Neural cell (in vitro differentiated cells): ENCODE measurements around the gene SSR4. TPM values are rescaled to one million over a fixed set of nuclear protein-coding genes. Genes with fewer than 3 reads are reported as not detected.

Experiments
- H2AFZ ChIP-seq: fragments of 200-600, 300-800 bp; sonication (generic), shearing (Covaris generic); 2 replicates; pipeline ENCODE4 v1.6.0; 2014; ENCODE audit warnings: low read depth, mild to moderate bottlenecking, antibody characterized with exemption, low read length, moderate library complexity
- H3F3A ChIP-seq: fragments of 200-600 bp; shearing (Covaris generic); 2 replicates; pipeline ENCODE4 v1.6.1; 2016; ENCODE audit warnings: mild to moderate bottlenecking, moderate library complexity, mixed read lengths, antibody characterized with exemption, low read length; ENCODE audit not compliant: insufficient read depth, poor library complexity, severe bottlenecking
- H3K27ac ChIP-seq: fragments of 200-600, 300-800 bp; sonication (generic), shearing (Covaris generic); 2 replicates; pipeline ENCODE4 v1.5.1; 2014; ENCODE audit warnings: mild to moderate bottlenecking, low read length, moderate library complexity
- H3K27me3 ChIP-seq: fragments of 300-800, 200-600 bp; sonication (generic), shearing (Covaris generic); 2 replicates; pipeline ENCODE4 v1.6.0; 2014; ENCODE audit warnings: mild to moderate bottlenecking, low read depth, low read length, moderate library complexity; ENCODE audit not compliant: insufficient read depth
- H3K36me3 ChIP-seq: fragments of 300-800, 200-600 bp; sonication (generic), shearing (Covaris generic); 2 replicates; pipeline ENCODE4 v1.5.1; 2014; ENCODE audit warnings: mild to moderate bottlenecking, antibody characterized with exemption, low read length, moderate library complexity; ENCODE audit not compliant: insufficient read depth
- H3K4me2 ChIP-seq: fragments of 300-800, 200-600 bp; sonication (generic), shearing (Covaris generic); 2 replicates; pipeline ENCODE4 v1.6.0; 2014; ENCODE audit warnings: mild to moderate bottlenecking, low read length
- H3K4me3 ChIP-seq: fragments of 300-800, 200-600 bp; sonication (generic), shearing (Covaris generic); 2 replicates; pipeline ENCODE4 v1.5.1; 2014; ENCODE audit warnings: mild to moderate bottlenecking, low read length, moderate library complexity
- H3K79me2 ChIP-seq: fragments of 200-600 bp; shearing (Covaris generic); replicated peaks from 2 replicates; pipeline ENCODE4 v1.6.0; 2014; ENCODE audit warnings: mild to moderate bottlenecking, low read length, moderate library complexity; ENCODE audit not compliant: insufficient read depth
- H3K9ac ChIP-seq: fragments of 300-800, 200-600 bp; sonication (generic), shearing (Covaris generic); 2 replicates; pipeline ENCODE4 v1.6.1; 2016; ENCODE audit warnings: mild to moderate bottlenecking, low read length, mixed read lengths
- H3K9me2 ChIP-seq: fragments of 200-600 bp; shearing (Covaris generic); 2 replicates; pipeline ENCODE4 v1.6.1; 2016; ENCODE audit warnings: mild to moderate bottlenecking, low read length, mixed read lengths; ENCODE audit not compliant: insufficient read depth
- H3K9me3 ChIP-seq: fragments of 200-600, 300-800 bp; sonication (generic), shearing (Covaris generic); 2 replicates; pipeline ENCODE4 v1.6.1; 2016; ENCODE audit warnings: mild to moderate bottlenecking, mixed run types, low read length, moderate library complexity, mixed read lengths
- H4K20me1 ChIP-seq: fragments of 200-600 bp; shearing (Covaris generic); 2 replicates; pipeline ENCODE4 v1.6.1; 2016; ENCODE audit warnings: mild to moderate bottlenecking, mixed run types; ENCODE audit not compliant: insufficient read depth
- EP300 ChIP-seq: fragments of 450-650 bp; conservative IDR thresholded peaks from 2 replicates; pipeline ENCODE4 v1.6.1; 2014; ENCODE audit warnings: antibody characterized with exemption, mild to moderate bottlenecking, moderate library complexity; ENCODE audit not compliant: poor library complexity, severe bottlenecking
- EZH2 ChIP-seq: fragments of 200-600, 300-800 bp; shearing (Covaris generic), sonication (generic); IDR thresholded peaks from 2 replicates; pipeline ENCODE4 v1.6.1; 2014; ENCODE audit warnings: antibody characterized with exemption, low read length, borderline replicate concordance, mild to moderate bottlenecking; ENCODE audit not compliant: insufficient read depth, poor library complexity, severe bottlenecking
- MXI1 ChIP-seq: fragments of 450-650 bp; conservative IDR thresholded peaks from 2 replicates; pipeline ENCODE4 v1.6.1; 2014; ENCODE audit warnings: antibody characterized with exemption, mild to moderate bottlenecking; ENCODE audit not compliant: poor library complexity, severe bottlenecking
- POLR2AphosphoS5 ChIP-seq: IDR thresholded peaks from 2 replicates; pipeline ENCODE4 v1.6.1; 2012
- RAD21 ChIP-seq: fragments of 450-650 bp; conservative IDR thresholded peaks from 2 replicates; pipeline ENCODE4 v1.6.1; 2014; ENCODE audit warnings: antibody characterized with exemption, mild to moderate bottlenecking, moderate library complexity
- SMC3 ChIP-seq: fragments of 450-650 bp; conservative IDR thresholded peaks from 2 replicates; pipeline ENCODE4 v1.6.1; 2014; ENCODE audit warnings: antibody characterized with exemption, mild to moderate bottlenecking, moderate library complexity; ENCODE audit not compliant: poor library complexity
- TAF1 ChIP-seq: IDR thresholded peaks from 2 replicates; pipeline ENCODE4 v1.6.1; 2012; ENCODE audit warnings: low read depth
- polyA plus RNA-seq: library from polyadenylated mRNA; depleted of rRNA; stranded (reverse); fragments of >200 nt; gene quantifications from 2 replicates; pipeline ENCODE4 v1.2.3, GENCODE V29; 2014
- TF ChIP-seq, protein P1 (sequence below): IDR thresholded peaks from 2 replicates; pipeline ENCODE4 v1.6.1; 2012; ENCODE audit warnings: borderline replicate concordance
- TF ChIP-seq, protein P2 (sequence below): fragments of 450-650 bp; IDR thresholded peaks from 2 replicates; pipeline ENCODE4 v1.5.1; 2014; ENCODE audit warnings: antibody characterized with exemption, mild to moderate bottlenecking, moderate library complexity; ENCODE audit not compliant: poor library complexity, severe bottlenecking

Gene SSR4
- polyA plus RNA-seq, 1 donor from 2014 or later, result 186 TPM

DNA sequence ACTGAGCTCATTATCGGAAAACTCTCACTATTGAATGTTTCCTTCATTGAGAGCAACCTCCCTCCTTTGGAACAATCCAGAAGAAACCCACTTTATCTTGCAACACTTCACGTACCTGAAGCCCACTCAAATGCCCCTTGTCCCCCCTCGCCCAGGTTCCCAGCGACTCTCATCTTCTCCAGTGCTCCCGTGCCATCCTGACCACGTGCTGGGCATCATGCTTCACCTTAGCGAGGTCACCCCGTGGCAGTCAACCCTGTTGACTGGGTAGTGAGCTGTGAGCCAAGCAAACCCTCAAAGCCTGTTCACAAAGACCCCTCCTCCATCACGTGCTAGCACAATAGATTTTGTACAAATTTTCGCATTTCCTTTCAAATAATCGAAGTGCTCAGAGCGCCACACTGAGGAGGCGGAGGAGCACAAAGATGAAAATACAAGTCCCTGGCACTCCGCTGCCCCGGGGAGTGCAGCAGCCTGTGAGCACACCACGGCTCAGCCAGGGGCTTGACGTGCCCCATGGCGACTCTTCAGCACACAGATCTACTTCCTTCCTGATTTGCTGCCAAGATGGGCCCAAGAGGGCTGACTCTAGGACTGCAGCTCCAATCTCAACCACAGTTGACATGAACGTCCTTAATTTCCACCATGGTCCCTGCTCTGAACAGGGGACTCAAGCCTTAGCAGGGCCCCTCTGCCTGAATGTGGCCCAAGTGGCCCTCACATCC lies 20.3 kb downstream of the SSR4 start:
- H3K79me2 ChIP-seq, result peaks cover 62% of the 10 kb centered on the region
- TF ChIP-seq SMC3, result no peak
- no peak for TF ChIP-seq MXI1
- TF ChIP-seq RAD21, result no peak
- no peak for TF ChIP-seq TAF1
- TF ChIP-seq POLR2AphosphoS5, result no peak
- TF ChIP-seq, protein P1, sequence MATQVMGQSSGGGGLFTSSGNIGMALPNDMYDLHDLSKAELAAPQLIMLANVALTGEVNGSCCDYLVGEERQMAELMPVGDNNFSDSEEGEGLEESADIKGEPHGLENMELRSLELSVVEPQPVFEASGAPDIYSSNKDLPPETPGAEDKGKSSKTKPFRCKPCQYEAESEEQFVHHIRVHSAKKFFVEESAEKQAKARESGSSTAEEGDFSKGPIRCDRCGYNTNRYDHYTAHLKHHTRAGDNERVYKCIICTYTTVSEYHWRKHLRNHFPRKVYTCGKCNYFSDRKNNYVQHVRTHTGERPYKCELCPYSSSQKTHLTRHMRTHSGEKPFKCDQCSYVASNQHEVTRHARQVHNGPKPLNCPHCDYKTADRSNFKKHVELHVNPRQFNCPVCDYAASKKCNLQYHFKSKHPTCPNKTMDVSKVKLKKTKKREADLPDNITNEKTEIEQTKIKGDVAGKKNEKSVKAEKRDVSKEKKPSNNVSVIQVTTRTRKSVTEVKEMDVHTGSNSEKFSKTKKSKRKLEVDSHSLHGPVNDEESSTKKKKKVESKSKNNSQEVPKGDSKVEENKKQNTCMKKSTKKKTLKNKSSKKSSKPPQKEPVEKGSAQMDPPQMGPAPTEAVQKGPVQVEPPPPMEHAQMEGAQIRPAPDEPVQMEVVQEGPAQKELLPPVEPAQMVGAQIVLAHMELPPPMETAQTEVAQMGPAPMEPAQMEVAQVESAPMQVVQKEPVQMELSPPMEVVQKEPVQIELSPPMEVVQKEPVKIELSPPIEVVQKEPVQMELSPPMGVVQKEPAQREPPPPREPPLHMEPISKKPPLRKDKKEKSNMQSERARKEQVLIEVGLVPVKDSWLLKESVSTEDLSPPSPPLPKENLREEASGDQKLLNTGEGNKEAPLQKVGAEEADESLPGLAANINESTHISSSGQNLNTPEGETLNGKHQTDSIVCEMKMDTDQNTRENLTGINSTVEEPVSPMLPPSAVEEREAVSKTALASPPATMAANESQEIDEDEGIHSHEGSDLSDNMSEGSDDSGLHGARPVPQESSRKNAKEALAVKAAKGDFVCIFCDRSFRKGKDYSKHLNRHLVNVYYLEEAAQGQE, result no peak
- no peak for TF ChIP-seq EP300
- TF ChIP-seq, protein P2, sequence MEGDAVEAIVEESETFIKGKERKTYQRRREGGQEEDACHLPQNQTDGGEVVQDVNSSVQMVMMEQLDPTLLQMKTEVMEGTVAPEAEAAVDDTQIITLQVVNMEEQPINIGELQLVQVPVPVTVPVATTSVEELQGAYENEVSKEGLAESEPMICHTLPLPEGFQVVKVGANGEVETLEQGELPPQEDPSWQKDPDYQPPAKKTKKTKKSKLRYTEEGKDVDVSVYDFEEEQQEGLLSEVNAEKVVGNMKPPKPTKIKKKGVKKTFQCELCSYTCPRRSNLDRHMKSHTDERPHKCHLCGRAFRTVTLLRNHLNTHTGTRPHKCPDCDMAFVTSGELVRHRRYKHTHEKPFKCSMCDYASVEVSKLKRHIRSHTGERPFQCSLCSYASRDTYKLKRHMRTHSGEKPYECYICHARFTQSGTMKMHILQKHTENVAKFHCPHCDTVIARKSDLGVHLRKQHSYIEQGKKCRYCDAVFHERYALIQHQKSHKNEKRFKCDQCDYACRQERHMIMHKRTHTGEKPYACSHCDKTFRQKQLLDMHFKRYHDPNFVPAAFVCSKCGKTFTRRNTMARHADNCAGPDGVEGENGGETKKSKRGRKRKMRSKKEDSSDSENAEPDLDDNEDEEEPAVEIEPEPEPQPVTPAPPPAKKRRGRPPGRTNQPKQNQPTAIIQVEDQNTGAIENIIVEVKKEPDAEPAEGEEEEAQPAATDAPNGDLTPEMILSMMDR, result no peak
- no peak for TF ChIP-seq EZH2

DNA sequence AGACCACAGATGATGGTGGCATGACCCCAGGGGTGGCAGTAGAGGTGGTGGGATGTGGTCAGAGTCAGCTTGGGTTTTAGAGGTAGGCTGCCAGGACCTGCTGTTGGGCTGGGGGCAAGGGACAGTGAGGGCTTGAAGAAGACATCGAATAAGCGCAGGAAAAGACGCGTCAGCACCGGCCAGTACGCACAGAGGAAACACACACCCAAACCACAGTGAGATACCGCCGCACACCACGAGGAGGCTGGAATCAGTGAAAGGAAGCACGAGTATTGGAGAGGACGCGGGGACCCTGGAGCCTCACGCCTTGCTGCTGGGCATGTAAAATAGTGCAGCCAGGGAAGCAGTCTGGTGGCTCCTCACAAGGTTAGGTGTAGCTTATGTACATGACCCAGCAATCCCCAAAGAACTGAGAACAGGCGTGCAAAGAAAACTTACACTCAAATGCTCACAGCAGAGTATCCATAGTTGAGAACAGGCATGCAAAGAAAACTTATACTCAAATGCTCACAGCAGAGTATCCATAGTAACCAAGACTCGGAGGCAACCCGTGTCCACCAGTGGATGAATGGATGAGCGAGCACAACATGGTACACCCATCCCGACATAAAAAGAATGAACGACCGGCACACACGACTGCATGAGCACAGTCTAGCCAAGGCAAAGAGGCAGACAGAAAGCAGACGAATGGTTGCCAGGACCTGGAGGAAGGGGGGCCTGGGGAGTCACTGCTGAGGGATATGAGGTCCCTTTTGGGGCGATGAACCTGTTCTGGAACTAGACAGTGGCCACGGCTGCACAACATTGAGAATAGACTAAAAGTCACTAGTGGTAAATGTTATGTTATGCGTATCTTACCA lies 22.6 kb downstream of the SSR4 start:
- no peaks in the 10 kb centered on the region for H3K9me2 ChIP-seq
- H4K20me1 ChIP-seq, result no peaks in the 10 kb centered on the region
- no peaks in the 10 kb centered on the region for H3K36me3 ChIP-seq
- no peaks in the 10 kb centered on the region for H3K9me3 ChIP-seq
- H3K27me3 ChIP-seq, result no peaks in the 10 kb centered on the region
- H2AFZ ChIP-seq, result no peak overlapping the region
- H3K79me2 ChIP-seq, result peaks cover 65% of the 10 kb centered on the region
- H3K9ac ChIP-seq, result no peak overlapping the region
- TF ChIP-seq EP300 (no peak), TAF1 (no peak), POLR2AphosphoS5 (no peak), EZH2 (no peak), MXI1 (no peak), RAD21 (no peak), SMC3 (no peak)
- TF ChIP-seq, protein P1, result no peak
- TF ChIP-seq, protein P2, result no peak
- H3K27ac ChIP-seq, result no peak overlapping the region
- H3F3A ChIP-seq, result no peaks in the 10 kb centered on the region
- H3K4me3 ChIP-seq, result no peak overlapping the region
- no peak overlapping the region for H3K4me2 ChIP-seq

More for the DNA sequence above, 20.3 kb downstream of the SSR4 start:
- Histone ChIP-seq H3K9ac (no peak overlapping the region), H3K9me2 (no peaks in the 10 kb centered on the region), H3K36me3 (no peaks in the 10 kb centered on the region), H3F3A (no peaks in the 10 kb centered on the region), H3K4me2 (no peak overlapping the region), H3K27ac (peak overlapping the region; percentile 16), H4K20me1 (no peaks in the 10 kb centered on the region), H2AFZ (no peak overlapping the region), H3K27me3 (no peaks in the 10 kb centered on the region), H3K9me3 (no peaks in the 10 kb centered on the region), H3K4me3 (no peak overlapping the region)
